ENCODE results near the gene AFAP1.

DNA sequence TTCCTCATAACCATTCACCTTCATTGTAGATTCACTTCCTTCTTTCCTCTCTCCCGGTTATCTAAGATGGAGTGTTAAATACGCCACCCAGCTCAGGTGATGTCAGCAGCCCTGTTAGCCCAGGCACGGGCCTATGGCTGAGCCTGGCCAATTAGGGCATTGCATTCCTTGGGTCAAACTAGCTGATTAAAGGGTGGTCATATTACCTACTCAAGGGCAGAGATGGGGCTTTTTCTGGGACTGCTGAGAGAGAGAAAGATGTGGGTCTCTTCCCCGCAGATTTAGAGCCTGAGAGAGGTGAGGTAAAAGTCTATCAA lies 39.9 kb upstream of the AFAP1 start:
- TF ChIP-seq, protein P1, sequence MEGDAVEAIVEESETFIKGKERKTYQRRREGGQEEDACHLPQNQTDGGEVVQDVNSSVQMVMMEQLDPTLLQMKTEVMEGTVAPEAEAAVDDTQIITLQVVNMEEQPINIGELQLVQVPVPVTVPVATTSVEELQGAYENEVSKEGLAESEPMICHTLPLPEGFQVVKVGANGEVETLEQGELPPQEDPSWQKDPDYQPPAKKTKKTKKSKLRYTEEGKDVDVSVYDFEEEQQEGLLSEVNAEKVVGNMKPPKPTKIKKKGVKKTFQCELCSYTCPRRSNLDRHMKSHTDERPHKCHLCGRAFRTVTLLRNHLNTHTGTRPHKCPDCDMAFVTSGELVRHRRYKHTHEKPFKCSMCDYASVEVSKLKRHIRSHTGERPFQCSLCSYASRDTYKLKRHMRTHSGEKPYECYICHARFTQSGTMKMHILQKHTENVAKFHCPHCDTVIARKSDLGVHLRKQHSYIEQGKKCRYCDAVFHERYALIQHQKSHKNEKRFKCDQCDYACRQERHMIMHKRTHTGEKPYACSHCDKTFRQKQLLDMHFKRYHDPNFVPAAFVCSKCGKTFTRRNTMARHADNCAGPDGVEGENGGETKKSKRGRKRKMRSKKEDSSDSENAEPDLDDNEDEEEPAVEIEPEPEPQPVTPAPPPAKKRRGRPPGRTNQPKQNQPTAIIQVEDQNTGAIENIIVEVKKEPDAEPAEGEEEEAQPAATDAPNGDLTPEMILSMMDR (IDR thresholded peaks at IDR 0.05), result no peak
- TF ChIP-seq EZH2 (IDR thresholded peaks at IDR 0.05), result no peak
- no peak for TF ChIP-seq EZH2phosphoT487 (IDR thresholded peaks at IDR 0.05)

Measured in neural progenitor cell (in vitro differentiated cells).